ENCODE measurements around the gene IFITM1. TPM values are rescaled to one million over a fixed set of nuclear protein-coding genes. Genes with fewer than 3 reads are reported as not detected.

Gene IFITM1
- total RNA-seq, 4 donors from 2014 or later: 216 to 431 (median 256) TPM

DNA sequence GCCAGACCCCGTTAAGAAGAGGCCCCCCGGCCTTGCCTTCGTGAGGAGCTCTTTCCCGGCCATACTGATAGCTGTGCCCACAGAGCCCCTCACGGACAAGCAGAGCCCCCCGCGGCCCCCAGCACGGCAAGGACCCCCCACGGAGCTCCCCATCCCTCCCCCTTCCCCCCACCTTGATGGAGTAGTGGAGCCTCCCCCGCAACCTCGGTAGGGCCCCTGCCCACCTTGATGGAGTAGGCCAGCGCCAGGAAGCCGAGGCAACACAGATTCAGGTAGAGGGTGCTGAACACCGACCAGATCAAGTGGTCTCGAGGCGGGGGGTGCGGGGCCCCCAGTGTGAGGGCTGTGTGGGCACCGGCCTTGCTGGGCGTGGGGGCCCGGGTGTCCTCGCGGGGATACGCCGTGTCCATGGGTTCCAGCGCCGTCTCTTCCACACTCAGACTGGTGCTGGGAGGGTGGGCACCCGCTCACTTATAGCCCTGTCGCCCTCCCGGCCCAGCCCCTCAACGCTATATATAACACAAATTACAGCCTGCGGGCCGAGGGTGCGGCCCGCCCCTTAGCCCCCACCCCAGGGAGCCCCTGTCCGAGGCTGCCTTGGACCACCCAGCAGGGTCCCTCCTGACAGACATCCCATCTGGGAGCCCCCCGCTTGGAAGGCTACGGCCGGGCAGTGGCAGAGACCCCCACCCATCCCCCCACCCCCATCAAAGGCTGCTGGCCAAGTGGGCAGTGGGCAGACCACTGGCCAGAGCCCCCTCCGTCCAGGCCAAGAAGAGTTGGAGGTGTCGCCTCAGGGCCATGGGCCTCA is 14.6 kb upstream of the IFITM1 start, which contains the start of gene IFITM5:
Gene IFITM5, minus strand, starts transcription at position 446 of the 811 bp plus-strand sequence. Its CDS starts 36 bp downstream, at position 410.
- H3K27me3 ChIP-seq: peaks cover 0 to 24% of the 10 kb centered on the region in 2 donors
- TF ChIP-seq, protein P1, sequence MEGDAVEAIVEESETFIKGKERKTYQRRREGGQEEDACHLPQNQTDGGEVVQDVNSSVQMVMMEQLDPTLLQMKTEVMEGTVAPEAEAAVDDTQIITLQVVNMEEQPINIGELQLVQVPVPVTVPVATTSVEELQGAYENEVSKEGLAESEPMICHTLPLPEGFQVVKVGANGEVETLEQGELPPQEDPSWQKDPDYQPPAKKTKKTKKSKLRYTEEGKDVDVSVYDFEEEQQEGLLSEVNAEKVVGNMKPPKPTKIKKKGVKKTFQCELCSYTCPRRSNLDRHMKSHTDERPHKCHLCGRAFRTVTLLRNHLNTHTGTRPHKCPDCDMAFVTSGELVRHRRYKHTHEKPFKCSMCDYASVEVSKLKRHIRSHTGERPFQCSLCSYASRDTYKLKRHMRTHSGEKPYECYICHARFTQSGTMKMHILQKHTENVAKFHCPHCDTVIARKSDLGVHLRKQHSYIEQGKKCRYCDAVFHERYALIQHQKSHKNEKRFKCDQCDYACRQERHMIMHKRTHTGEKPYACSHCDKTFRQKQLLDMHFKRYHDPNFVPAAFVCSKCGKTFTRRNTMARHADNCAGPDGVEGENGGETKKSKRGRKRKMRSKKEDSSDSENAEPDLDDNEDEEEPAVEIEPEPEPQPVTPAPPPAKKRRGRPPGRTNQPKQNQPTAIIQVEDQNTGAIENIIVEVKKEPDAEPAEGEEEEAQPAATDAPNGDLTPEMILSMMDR (IDR thresholded peaks at IDR 0.05): no peak
- no peak for TF ChIP-seq EP300 (IDR thresholded peaks at IDR 0.05)
- no peak for TF ChIP-seq POLR2A (IDR thresholded peaks at IDR 0.05)
- WGBS, 2 donors: 69 to 74% methylated on average over 18 to 25 of the region's 40 CpGs
- no peak for DNase-seq (ENCODE audit: low spot score in 2 of 2)
- peak within 1 kb of the TSS in 3 of 4 donors; percentile 73 to 83 (median 76) for H3K27ac ChIP-seq
- H3K36me3 ChIP-seq: peaks cover 0 to 18% (median 0%) of the 10 kb centered on the region in 3 donors
- peaks cover 0 to 41% (median 6%) of the 10 kb centered on the region in 4 donors for H3K4me1 ChIP-seq
- no peaks in the 10 kb centered on the region for H3K9me3 ChIP-seq
- no peak within 1 kb of the TSS for H3K4me3 ChIP-seq

DNA sequence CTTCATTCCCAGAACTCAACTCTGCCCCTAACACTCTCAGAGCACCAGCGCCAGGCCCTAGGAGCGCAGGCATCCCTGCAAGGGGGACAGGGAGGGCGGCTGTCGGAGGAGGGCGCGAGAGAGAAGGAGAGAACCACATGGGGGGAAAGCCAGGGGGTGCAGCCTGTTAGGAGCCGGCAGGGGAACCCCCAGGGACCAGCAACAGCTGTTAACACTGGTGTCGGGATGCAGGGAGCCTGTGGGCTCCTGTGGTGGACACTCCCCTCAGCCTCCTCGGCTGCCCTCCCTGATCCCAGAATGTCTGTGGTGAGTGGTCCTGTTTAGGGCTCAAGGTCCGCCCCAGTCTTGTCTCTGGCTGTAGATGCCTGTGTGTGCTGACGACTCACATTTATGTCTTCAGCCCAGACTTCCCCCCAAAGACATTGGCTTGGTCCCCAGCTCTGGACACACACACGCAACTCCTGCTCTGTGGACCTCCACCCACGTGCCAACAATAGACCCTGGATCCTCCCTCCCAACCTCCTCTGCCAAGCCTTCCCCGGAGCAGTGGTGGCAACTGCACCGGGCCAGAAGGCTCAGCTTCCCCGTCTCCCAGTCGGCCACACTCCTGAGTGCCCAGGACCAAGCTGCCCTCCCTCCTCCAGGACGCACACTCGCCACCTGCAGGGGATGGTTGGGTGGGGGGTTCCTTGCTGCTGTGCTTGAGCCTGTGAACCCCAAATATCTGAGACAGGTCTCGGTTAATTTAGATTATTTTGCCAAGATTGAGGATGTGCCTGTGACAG is 13.7 kb upstream of the IFITM1 start:
- H3K9me3 ChIP-seq: no peaks in the 10 kb centered on the region
- H3K27me3 ChIP-seq: peaks cover 0 to 24% of the 10 kb centered on the region in 2 donors
- no peak overlapping the region for H3K27ac ChIP-seq
- TF ChIP-seq EP300 (IDR thresholded peaks at IDR 0.05) (no peak), POLR2A (IDR thresholded peaks at IDR 0.05) (no peak)
- TF ChIP-seq, protein P1 (IDR thresholded peaks at IDR 0.05): no peak
- no peak overlapping the region for H3K4me3 ChIP-seq
- WGBS, 2 donors: 35% methylated on average over 18 to 20 of the region's 20 CpGs
- peaks cover 0 to 9% (median 0%) of the 10 kb centered on the region in 3 donors for H3K36me3 ChIP-seq
- H3K4me1 ChIP-seq: peaks cover 0 to 48% (median 9%) of the 10 kb centered on the region in 4 donors
- DNase-seq (ENCODE audit: low spot score in 2 of 2): no peak

DNA sequence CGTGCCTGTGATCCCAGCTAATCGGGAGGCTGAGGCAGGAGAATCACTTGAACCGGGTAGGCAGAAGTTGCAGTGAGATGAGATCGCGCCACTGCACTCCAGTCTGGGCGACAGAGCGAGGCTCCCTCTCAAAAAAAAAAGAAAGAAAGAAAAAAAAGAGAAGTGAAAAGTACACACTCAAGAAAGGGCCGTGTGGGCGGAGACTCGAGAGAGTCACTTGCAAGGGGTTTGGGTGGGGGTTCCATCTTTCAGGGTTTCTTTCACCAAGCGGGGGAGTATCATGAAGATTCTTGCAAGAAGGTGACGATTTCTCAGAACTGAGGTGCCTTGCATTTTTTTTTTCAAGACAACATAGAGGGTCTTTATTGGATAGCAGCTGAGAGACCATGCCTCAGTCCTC is 10.5 kb upstream of the IFITM1 start:
- WGBS, 2 donors: 78 to 82% methylated on average over 12 of the region's 12 CpGs
- Histone ChIP-seq H3K4me1 (peaks cover 0 to 55% (median 22%) of the 10 kb centered on the region in 4 donors), H3K36me3 (no peaks in the 10 kb centered on the region), H3K27ac (no peak overlapping the region), H3K9me3 (no peaks in the 10 kb centered on the region), H3K27me3 (peaks cover 0 to 24% of the 10 kb centered on the region in 2 donors), H3K4me3 (no peak overlapping the region)
- no peak for DNase-seq (ENCODE audit: low spot score in 2 of 2)
- TF ChIP-seq POLR2A (IDR thresholded peaks at IDR 0.05) (no peak), EP300 (IDR thresholded peaks at IDR 0.05) (no peak)
- TF ChIP-seq, protein P1 (IDR thresholded peaks at IDR 0.05): no peak

DNA sequence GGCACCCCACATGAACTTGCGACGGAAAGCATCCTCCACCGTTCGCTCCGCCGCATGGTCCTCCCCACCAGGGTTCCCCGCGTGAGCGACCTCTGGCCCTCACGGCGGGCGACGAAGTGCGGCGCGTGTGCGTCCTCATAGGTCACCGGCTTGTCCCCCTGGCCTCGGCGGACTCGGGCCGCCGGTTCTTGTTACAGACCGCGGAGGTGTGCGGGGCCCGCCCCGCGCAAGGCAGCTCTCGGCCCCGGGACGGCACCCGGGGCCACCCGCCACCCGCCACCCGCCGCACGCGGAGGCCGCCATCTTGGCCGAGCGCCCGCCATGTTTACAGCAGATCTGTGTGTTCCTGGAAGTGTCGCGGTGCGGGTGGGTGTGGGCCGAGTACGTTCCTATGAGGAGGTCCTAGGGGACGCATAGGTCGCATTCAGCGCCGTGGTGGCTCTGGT is 9.8 kb upstream of the IFITM1 start:
- 87 to 93% methylated on average over 47 to 52 of the region's 52 CpGs for WGBS, 2 donors
- H3K27ac ChIP-seq: no peak overlapping the region
- no peaks in the 10 kb centered on the region for H3K36me3 ChIP-seq
- H3K4me3 ChIP-seq: no peak overlapping the region
- H3K9me3 ChIP-seq: no peaks in the 10 kb centered on the region
- DNase-seq (ENCODE audit: low spot score in 2 of 2): no peak
- H3K27me3 ChIP-seq: peaks cover 0 to 18% of the 10 kb centered on the region in 2 donors
- TF ChIP-seq, protein P1 (IDR thresholded peaks at IDR 0.05): no peak
- no peak for TF ChIP-seq EP300 (IDR thresholded peaks at IDR 0.05)
- no peak for TF ChIP-seq POLR2A (IDR thresholded peaks at IDR 0.05)
- peaks cover 0 to 50% (median 22%) of the 10 kb centered on the region in 4 donors for H3K4me1 ChIP-seq

All from tibial nerve (tissue), 4 donors.